Calu3 (cell line): ENCODE measurements around the gene DNAH1. TPM values are rescaled to one million over a fixed set of nuclear protein-coding genes. Genes with fewer than 3 reads are reported as not detected.
"Not testable (repeated sequence)": the region's sequence is repeated elsewhere in the genome, so short reads cannot be mapped to it uniquely, and the experiment has no call there.

Experiments
- BruUV-seq: library from RNA; stranded (reverse); fragments of 400-500 nt; replicated peaks from 2 replicates; lab custom pipeline; 2021; lab: Mats Ljungman, UMichigan
- CTCF ChIA-PET: fragments of 300-600 bp; sonication (Branson Sonifier 250); formaldehyde crosslinking; loops from one replicate; lab custom pipeline; 2022; ENCODE audit warnings: antibody characterized with exemption; lab: Charles Lee
- DNase-seq: peaks from one replicate; pipeline ENCODE4 v3.0.0; 2022
- H3K27ac Mint-ChIP-seq: one replicate; pipeline ENCODE4 v1.8.0; 2022; ENCODE audit warnings: mixed read lengths; ENCODE audit not compliant: unreplicated experiment
- H3K27me3 Mint-ChIP-seq: one replicate; pipeline ENCODE4 v1.8.0; 2022; ENCODE audit warnings: mixed read lengths; ENCODE audit not compliant: unreplicated experiment
- H3K36me3 Mint-ChIP-seq: one replicate; pipeline ENCODE4 v1.8.0; 2022; ENCODE audit warnings: mild to moderate bottlenecking, moderate library complexity, mixed read lengths; ENCODE audit not compliant: insufficient read depth, unreplicated experiment
- H3K4me1 Mint-ChIP-seq: one replicate; pipeline ENCODE4 v1.8.0; 2022; ENCODE audit warnings: mild to moderate bottlenecking, low read depth, mixed read lengths; ENCODE audit not compliant: unreplicated experiment
- H3K4me3 Mint-ChIP-seq: one replicate; pipeline ENCODE4 v1.8.0; 2022; ENCODE audit warnings: mild to moderate bottlenecking, low read depth, moderate library complexity, mixed read lengths; ENCODE audit not compliant: unreplicated experiment
- H3K9me3 Mint-ChIP-seq: one replicate; pipeline ENCODE4 v1.8.0; 2022; ENCODE audit warnings: low read depth, mixed read lengths; ENCODE audit not compliant: unreplicated experiment
- CTCF ChIP-seq: fragments of 200-600 bp; IDR thresholded peaks from one replicate; pipeline ENCODE4 v1.8.0; 2022; ENCODE audit warnings: antibody characterized with exemption; ENCODE audit not compliant: unreplicated experiment
- intact Hi-C: fragments of 100-400 bp; cut with micrococcal nuclease; formaldehyde crosslinking; loops from one replicate; pipeline ENCODE4 v1.10.0; 2022; ENCODE audit not compliant: unreplicated experiment
- total RNA-seq: library from RNA; stranded (reverse); gene quantifications from 2 replicates; pipeline ENCODE4 v1.2.3, GENCODE V29; 2022

Gene DNAH1
- total RNA-seq, 1 experiment from 2014 or later, result 13.1 TPM

GRCh38 chr3:52272831-52273230 lies 43.3 kb upstream of the DNAH1 start:
- CTCF ChIA-PET, result no interaction called here
- Mint-ChIP-seq H3K36me3 (peaks cover 75% of the 10 kb centered on the region), H3K27me3 (no peaks in the 10 kb centered on the region), H3K9me3 (no peaks in the 10 kb centered on the region), H3K4me3 (no peak overlapping the region), H3K27ac (no peak overlapping the region), H3K4me1 (peaks cover 37% of the 10 kb centered on the region)
- TF ChIP-seq CTCF, result no peak
- no TSS peak for BruUV-seq
- intact Hi-C loops, result no loop called here
- no peak for DNase-seq

GRCh38 chr3:52274781-52275180 lies 41.3 kb upstream of the DNAH1 start:
- H3K27ac Mint-ChIP-seq, H3K27me3 Mint-ChIP-seq, CTCF ChIA-PET, H3K9me3 Mint-ChIP-seq, BruUV-seq, DNase-seq: not testable (repeated sequence)
- intact Hi-C loops, result loop anchor here (5.0 kb wide), 1 partner anchor 37 kb away; the partner anchor contains the start of gene TWF2
- peaks cover 40% of the 10 kb centered on the region for H3K4me1 Mint-ChIP-seq
- H3K36me3 Mint-ChIP-seq, result peaks cover 84% of the 10 kb centered on the region
- peak overlapping the region; percentile 99 for H3K4me3 Mint-ChIP-seq

GRCh38 chr3:52277071-52277964 lies 38.8 kb upstream of the DNAH1 start:
- TSS peak; percentile 29 for BruUV-seq
- H3K4me3 Mint-ChIP-seq, result peak overlapping the region; percentile 99
- no peaks in the 10 kb centered on the region for H3K27me3 Mint-ChIP-seq
- CTCF ChIA-PET, result interaction anchor here (0.6 to 1.3 kb wide), 7 partner anchors 11 to 174 kb away, joined by 3 to 7 read pairs (median 4); no protein-coding TSS in a partner anchor
- H3K36me3 Mint-ChIP-seq, result peaks cover 67% of the 10 kb centered on the region
- peak overlapping the region; percentile 99 for H3K27ac Mint-ChIP-seq
- peaks cover 50% of the 10 kb centered on the region for H3K4me1 Mint-ChIP-seq
- no peaks in the 10 kb centered on the region for H3K9me3 Mint-ChIP-seq
- TF ChIP-seq CTCF, result no peak
- intact Hi-C loops, result loop anchor here (5.0 kb wide), 1 partner anchor 40 kb away; the partner anchor contains the start of gene TWF2
- DNase-seq, result peak; percentile 68

- H3K9me3 Mint-ChIP-seq, result no peaks in the 10 kb centered on the region
- TF ChIP-seq CTCF, result no peak
- CTCF ChIA-PET, result interaction anchor here (0.6 to 1.3 kb wide), 6 partner anchors 11 to 226 kb away, joined by 3 to 6 read pairs (median 4); no protein-coding TSS in a partner anchor
- H3K27me3 Mint-ChIP-seq, result no peaks in the 10 kb centered on the region
- H3K4me3 Mint-ChIP-seq, result peak overlapping the region; percentile 99
- H3K4me1 Mint-ChIP-seq, result peaks cover 50% of the 10 kb centered on the region
- no TSS peak for BruUV-seq
- intact Hi-C loops, result loop anchor here (5.0 kb wide), 1 partner anchor 41 kb away; the partner anchor contains the start of gene TWF2
- H3K27ac Mint-ChIP-seq, result peak overlapping the region; percentile 99
- peaks cover 63% of the 10 kb centered on the region for H3K36me3 Mint-ChIP-seq
- DNase-seq, result peak; percentile 60
Measured at GRCh38 chr3:52277972-52278509, 38.1 kb upstream of the DNAH1 start.
